Activated T-cell treated with anti-CD3 and anti-CD28 coated beads, Interleukin-2, amount 50 U/mL, for 24 hours (primary cell): ENCODE data around the gene KRTAP10-7.
"Not testable (repeated sequence)": the region's sequence is repeated elsewhere in the genome, so short reads cannot be mapped to it uniquely, and the experiment has no call there.

Experiments used
- DNase-seq: peaks from one replicate; pipeline ENCODE4 v3.0.0-alpha.2; 2020
- H3K27ac Mint-ChIP-seq: 2 replicates; pipeline ENCODE4 v1.8.0; 2020; ENCODE audit warnings: mild to moderate bottlenecking, mixed read lengths
- H3K27me3 Mint-ChIP-seq: 2 replicates; pipeline ENCODE4 v1.8.0; 2020; ENCODE audit warnings: mixed read lengths
- H3K36me3 Mint-ChIP-seq: 2 replicates; pipeline ENCODE4 v1.8.0; 2020; ENCODE audit warnings: low read depth, mixed read lengths
- H3K4me1 Mint-ChIP-seq: 2 replicates; pipeline ENCODE4 v1.8.0; 2020; ENCODE audit warnings: low read depth, mixed read lengths
- H3K4me3 Mint-ChIP-seq: 2 replicates; pipeline ENCODE4 v1.8.0; 2020; ENCODE audit warnings: mild to moderate bottlenecking, moderate library complexity, mixed read lengths
- H3K9me3 Mint-ChIP-seq: 2 replicates; pipeline ENCODE4 v1.8.0; 2020; ENCODE audit warnings: mixed read lengths

KRTAP10-7 gene

DNA sequence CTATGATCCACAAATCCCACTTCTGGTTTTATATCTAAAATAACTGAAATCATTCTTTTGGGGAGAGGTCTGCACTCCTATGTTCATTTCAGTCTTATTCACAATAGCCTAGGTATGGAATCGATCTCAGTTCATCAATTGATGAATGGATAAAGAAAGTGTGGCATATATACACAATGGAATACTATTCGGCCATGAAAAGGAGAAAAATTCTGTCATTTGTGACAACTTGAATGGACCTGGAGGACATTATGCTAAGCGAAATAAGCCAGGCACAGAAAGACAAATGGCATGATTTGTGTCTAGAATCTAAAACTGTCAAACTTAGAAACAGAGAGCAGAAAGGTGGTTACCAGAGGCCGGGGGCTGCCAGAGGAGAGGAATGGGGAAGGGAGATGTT lies 6.1 kb downstream of the KRTAP10-7 start:
- H3K36me3 Mint-ChIP-seq = no peaks in the 10 kb centered on the region
- H3K9me3 Mint-ChIP-seq = peaks cover 24% of the 10 kb centered on the region
- no peak overlapping the region for H3K27ac Mint-ChIP-seq
- no peak overlapping the region for H3K4me3 Mint-ChIP-seq
- no peaks in the 10 kb centered on the region for H3K4me1 Mint-ChIP-seq
- peaks cover 3% of the 10 kb centered on the region for H3K27me3 Mint-ChIP-seq
- no peak for DNase-seq

DNA sequence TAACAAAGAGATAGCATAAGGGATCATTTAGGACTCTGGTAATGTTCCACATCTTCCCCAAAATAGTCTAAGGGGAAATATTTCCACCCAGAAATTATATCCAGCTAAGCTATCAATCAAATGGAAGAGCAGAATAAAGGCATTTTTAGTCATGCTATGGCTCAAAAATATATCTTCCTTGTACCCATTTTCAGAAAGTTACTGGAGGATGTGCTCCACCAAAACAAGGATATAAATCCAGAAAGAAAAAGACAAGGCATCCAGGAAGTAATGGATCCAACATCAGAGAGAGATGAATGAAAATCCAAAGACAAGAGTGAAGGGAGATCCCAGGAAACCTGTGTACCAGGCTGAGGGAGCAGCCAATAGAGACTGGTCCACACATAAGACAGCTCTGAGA lies 8.8 kb downstream of the KRTAP10-7 start:
- no peaks in the 10 kb centered on the region for H3K27me3 Mint-ChIP-seq
- DNase-seq = no peak
- peaks cover 25% of the 10 kb centered on the region for H3K9me3 Mint-ChIP-seq

GRCh38 chr21:44610157-44610843 lies 9.9 kb downstream of the KRTAP10-7 start:
- not testable (repeated sequence) for H3K27ac Mint-ChIP-seq, H3K36me3 Mint-ChIP-seq, DNase-seq, H3K27me3 Mint-ChIP-seq, H3K4me1 Mint-ChIP-seq, H3K4me3 Mint-ChIP-seq
- peaks cover 22% of the 10 kb centered on the region for H3K9me3 Mint-ChIP-seq

More for the DNA sequence above, 8.8 kb downstream of the KRTAP10-7 start:
- Mint-ChIP-seq H3K4me1 (peaks cover 1% of the 10 kb centered on the region), H3K36me3 (no peaks in the 10 kb centered on the region), H3K27ac (no peak overlapping the region), H3K4me3 (no peak overlapping the region)

DNA sequence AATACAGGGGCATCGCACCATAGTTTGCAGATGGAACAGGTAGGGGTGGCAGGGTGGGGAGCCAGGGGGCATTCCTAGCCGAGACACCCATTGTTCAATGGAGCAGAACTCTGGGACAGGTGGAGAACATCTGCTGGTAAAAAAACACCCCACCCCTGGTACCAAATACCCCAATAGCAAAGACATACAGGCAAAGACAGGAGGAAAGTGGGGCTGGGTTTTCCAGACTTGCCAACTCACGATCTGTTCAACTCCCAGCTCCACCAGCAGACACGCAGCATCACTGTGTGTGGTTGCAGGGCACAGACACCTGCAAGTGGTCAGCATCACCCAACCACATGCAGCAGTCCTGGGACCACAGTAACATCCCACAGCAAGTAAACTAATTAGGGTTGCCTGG lies 11.2 kb downstream of the KRTAP10-7 start:
- Mint-ChIP-seq H3K4me3 (no peak overlapping the region), H3K36me3 (no peaks in the 10 kb centered on the region), H3K9me3 (peaks cover 20% of the 10 kb centered on the region), H3K27me3 (no peaks in the 10 kb centered on the region), H3K4me1 (peaks cover 10% of the 10 kb centered on the region), H3K27ac (no peak overlapping the region)
- no peak for DNase-seq

DNA sequence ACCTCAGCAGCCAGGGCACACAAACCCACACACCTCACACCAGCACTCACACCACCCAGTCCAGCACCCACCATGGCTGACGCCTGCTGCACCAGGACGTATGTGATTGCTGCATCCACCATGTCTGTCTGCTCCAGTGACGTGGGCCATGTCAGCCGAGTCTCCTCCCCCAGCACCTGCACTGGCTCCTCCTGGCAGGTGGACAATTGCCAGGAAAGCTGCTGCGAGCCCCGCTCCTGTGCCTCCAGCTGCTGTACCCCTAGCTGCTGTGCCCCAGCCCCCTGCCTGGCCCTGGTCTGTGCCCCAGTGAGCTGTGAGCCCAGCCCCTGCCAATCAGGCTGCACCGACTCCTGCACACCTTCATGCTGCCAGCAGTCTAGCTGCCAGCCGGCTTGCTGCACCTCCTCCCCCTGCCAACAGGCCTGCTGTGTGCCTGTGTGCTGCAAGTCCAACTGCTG lies 11.7 kb downstream of the KRTAP10-7 start, which contains the start of gene KRTAP10-8:
Gene KRTAP10-8, plus strand, starts transcription at position 51 of the 458 bp plus-strand sequence. Its CDS starts 22 bp downstream, at position 73.
- H3K9me3 Mint-ChIP-seq = peaks cover 19% of the 10 kb centered on the region
- H3K36me3 Mint-ChIP-seq = no peaks in the 10 kb centered on the region
- DNase-seq = no peak
- no peak within 1 kb of the TSS for H3K27ac Mint-ChIP-seq
- H3K27me3 Mint-ChIP-seq = no peaks in the 10 kb centered on the region
- H3K4me1 Mint-ChIP-seq = peaks cover 15% of the 10 kb centered on the region
- no peak within 1 kb of the TSS for H3K4me3 Mint-ChIP-seq

GRCh38 chr21:44612669-44613229 lies 12.4 kb downstream of the KRTAP10-7 start:
- Mint-ChIP-seq H3K4me1 (peaks cover 21% of the 10 kb centered on the region), H3K36me3 (no peaks in the 10 kb centered on the region), H3K9me3 (peaks cover 19% of the 10 kb centered on the region), H3K27ac (no peak overlapping the region), H3K4me3 (no peak overlapping the region), H3K27me3 (no peaks in the 10 kb centered on the region)
- DNase-seq = no peak

DNA sequence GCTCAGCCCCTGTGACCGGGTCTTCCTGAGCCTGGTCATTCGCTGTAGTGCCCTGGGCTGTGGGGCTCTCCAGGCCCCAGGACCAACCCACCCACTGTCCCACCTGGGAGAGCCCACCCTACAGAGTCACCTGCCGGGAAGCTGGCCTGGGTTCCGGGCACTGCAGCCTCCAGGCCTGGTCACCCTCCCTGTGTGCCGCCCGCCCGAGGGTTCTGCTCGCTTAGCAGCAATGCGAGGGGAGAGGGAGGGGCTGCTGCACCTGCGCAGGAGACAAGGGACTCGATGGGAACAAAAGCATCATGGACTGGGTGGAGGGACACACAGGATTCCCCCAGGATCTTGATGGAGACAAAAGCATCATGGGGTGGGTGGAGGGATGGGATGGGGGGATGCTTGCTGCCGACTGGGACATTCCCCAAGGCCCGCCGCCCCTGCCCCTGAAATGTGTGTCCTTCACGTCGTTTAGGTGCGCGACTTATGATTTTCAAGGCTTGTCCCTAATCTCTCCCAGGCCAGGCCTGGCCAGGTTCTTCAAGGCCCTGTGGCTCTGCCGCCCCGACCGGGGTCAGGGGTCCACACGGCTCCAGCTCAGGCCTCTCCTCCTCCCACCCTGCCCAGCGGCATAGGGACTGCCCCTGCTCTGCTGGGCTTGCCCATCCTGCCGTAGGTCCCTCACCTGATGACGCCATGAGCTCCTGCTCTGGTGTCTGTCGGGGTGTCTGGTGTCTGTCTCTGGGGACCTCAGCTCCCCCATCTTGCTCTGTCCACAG lies 13.2 kb downstream of the KRTAP10-7 start:
- Mint-ChIP-seq H3K4me1 (peaks cover 29% of the 10 kb centered on the region), H3K27ac (no peak overlapping the region), H3K4me3 (no peak overlapping the region), H3K27me3 (no peaks in the 10 kb centered on the region), H3K9me3 (peaks cover 19% of the 10 kb centered on the region), H3K36me3 (peaks cover 1% of the 10 kb centered on the region)
- no peak for DNase-seq

DNA sequence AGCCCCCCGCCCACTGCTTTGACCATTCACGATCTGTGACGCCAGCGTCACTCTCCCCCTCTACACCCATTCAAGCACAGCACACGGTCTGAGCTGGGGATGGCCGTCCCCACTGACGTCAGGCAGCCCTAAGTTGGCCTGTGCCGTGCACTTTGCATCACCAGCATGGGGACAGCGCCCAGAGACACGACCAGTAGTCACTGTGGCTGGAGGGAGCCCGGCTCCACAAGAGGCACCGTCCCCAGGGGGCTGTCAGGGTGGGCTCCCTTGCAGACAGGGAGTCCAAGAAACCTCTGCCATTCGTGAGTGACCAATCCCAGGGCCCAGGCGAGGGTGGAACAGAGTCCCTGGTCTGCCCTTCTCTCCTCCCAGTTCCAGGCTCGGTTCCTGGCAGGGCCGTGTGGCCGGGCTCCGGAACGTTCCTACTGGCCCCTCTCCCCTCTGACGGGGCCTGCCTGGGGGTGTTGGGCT lies 13.8 kb downstream of the KRTAP10-7 start:
- peaks cover 7% of the 10 kb centered on the region for H3K36me3 Mint-ChIP-seq
- H3K4me1 Mint-ChIP-seq = peaks cover 35% of the 10 kb centered on the region
- H3K27me3 Mint-ChIP-seq = no peaks in the 10 kb centered on the region
- H3K27ac Mint-ChIP-seq = no peak overlapping the region
- no peak overlapping the region for H3K4me3 Mint-ChIP-seq
- peaks cover 18% of the 10 kb centered on the region for H3K9me3 Mint-ChIP-seq
- DNase-seq = no peak

DNA sequence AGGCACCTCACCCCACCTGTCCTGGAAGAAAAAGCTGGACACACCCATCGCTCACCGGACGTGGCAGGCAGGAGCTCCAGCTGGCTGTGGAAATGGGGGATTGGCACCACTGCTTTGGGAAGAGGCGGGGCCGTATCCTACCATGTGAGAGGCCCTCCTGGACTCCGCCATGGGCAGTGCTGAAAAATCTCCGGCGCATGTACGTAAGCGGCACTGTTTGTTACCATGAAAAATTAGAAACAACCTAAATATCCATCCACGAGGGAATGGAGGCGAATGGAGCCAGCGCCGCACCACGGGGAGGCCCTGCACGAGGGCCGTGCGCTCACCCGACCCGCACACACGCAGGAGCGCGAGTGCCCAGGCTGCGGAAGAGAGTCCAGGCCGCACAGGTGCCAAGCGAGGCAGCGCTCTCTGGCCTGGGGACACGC lies 14.6 kb downstream of the KRTAP10-7 start:
- H3K27me3 Mint-ChIP-seq = no peaks in the 10 kb centered on the region

GRCh38 chr21:44615466-44615865 lies 15.1 kb downstream of the KRTAP10-7 start:
- Mint-ChIP-seq H3K36me3 (peaks cover 17% of the 10 kb centered on the region), H3K27ac (no peak overlapping the region), H3K4me1 (peaks cover 44% of the 10 kb centered on the region), H3K9me3 (peaks cover 22% of the 10 kb centered on the region), H3K27me3 (no peaks in the 10 kb centered on the region), H3K4me3 (no peak overlapping the region)
- no peak for DNase-seq

More for the DNA sequence above, 14.6 kb downstream of the KRTAP10-7 start:
- H3K36me3 Mint-ChIP-seq = peaks cover 15% of the 10 kb centered on the region
- H3K4me3 Mint-ChIP-seq = no peak overlapping the region
- H3K4me1 Mint-ChIP-seq = peaks cover 42% of the 10 kb centered on the region
- no peak overlapping the region for H3K27ac Mint-ChIP-seq
- DNase-seq = no peak
- peaks cover 19% of the 10 kb centered on the region for H3K9me3 Mint-ChIP-seq

DNA sequence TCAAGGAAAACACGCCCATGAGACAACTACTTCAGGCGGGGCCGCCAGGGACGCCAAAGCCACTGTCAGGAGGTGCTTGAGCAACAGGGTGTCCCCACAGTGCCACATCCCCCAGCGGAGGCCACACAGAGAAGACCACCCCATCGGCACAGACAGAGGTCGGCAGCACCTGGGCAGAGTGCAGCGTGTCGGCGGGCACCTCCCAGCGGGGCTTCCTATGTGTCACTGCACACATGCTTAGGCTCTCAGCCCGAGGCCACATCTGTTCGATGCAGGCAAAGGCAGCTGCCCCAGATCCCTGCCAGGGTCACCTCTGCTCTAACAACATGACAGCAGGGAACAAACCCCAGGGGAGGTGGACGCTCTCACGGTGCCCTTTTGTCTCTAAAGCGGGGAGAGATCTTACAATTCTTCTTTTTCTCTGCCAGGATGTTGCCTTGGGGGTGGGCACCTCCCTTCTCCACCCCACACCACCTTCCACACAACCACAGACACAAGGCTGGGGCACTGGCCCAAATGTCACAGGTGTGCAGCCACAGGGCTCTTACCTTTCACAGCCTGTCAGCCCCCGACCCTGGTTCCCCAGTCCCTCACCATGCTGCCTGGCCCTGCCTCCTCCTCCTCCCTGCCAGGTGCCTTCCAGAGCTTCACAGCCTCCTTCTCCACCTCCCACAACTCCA lies 15.7 kb downstream of the KRTAP10-7 start:
- H3K27me3 Mint-ChIP-seq = no peaks in the 10 kb centered on the region
- peaks cover 22% of the 10 kb centered on the region for H3K36me3 Mint-ChIP-seq
- H3K4me3 Mint-ChIP-seq = no peak overlapping the region
- no peak overlapping the region for H3K27ac Mint-ChIP-seq
- peaks cover 44% of the 10 kb centered on the region for H3K4me1 Mint-ChIP-seq
- H3K9me3 Mint-ChIP-seq = peaks cover 23% of the 10 kb centered on the region
- DNase-seq = no peak

GRCh38 chr21:44616591-44616926 lies 16.2 kb downstream of the KRTAP10-7 start:
- DNase-seq = no peak
- peaks cover 44% of the 10 kb centered on the region for H3K4me1 Mint-ChIP-seq

GRCh38 chr21:44617071-44617501 lies 16.7 kb downstream of the KRTAP10-7 start:
- H3K9me3 Mint-ChIP-seq = peaks cover 22% of the 10 kb centered on the region
- H3K27me3 Mint-ChIP-seq = no peaks in the 10 kb centered on the region
- no peak for DNase-seq
- H3K4me3 Mint-ChIP-seq = no peak overlapping the region
- peaks cover 44% of the 10 kb centered on the region for H3K4me1 Mint-ChIP-seq
- H3K27ac Mint-ChIP-seq = no peak overlapping the region
- H3K36me3 Mint-ChIP-seq = peaks cover 22% of the 10 kb centered on the region

More at GRCh38 chr21:44616591-44616926, 16.2 kb downstream of the KRTAP10-7 start:
- H3K36me3 Mint-ChIP-seq = peaks cover 22% of the 10 kb centered on the region
- no peak overlapping the region for H3K4me3 Mint-ChIP-seq
- peaks cover 18% of the 10 kb centered on the region for H3K9me3 Mint-ChIP-seq
- no peaks in the 10 kb centered on the region for H3K27me3 Mint-ChIP-seq
- no peak overlapping the region for H3K27ac Mint-ChIP-seq

- no peak for DNase-seq
- peaks cover 36% of the 10 kb centered on the region for H3K9me3 Mint-ChIP-seq
- peak overlapping the region; percentile 92 for H3K27ac Mint-ChIP-seq
- H3K4me3 Mint-ChIP-seq = peak overlapping the region; percentile 9
- H3K36me3 Mint-ChIP-seq = peaks cover 22% of the 10 kb centered on the region
- no peaks in the 10 kb centered on the region for H3K27me3 Mint-ChIP-seq
- H3K4me1 Mint-ChIP-seq = peaks cover 42% of the 10 kb centered on the region
These were observed 18.1 kb downstream of the KRTAP10-7 start for GRCh38 chr21:44618504-44618903.
